NB4 (cell line): ENCODE data around the gene SLC39A2.

Experiments
- DNase-seq: peaks from one replicate; pipeline ENCODE4 v3.0.0; 2010; ENCODE audit warnings: low read depth
- H3K4me3 ChIP-seq: one replicate; pipeline ENCODE4 v1.5.1; 2011; ENCODE audit warnings: mild to moderate bottlenecking, low read depth, low read length, moderate library complexity
- MYC ChIP-seq: IDR thresholded peaks from 2 replicates; pipeline ENCODE4 v1.6.1; 2011; ENCODE audit warnings: low read depth, low read length
- POLR2A ChIP-seq: IDR thresholded peaks from 2 replicates; pipeline ENCODE4 v1.6.1; 2011; ENCODE audit warnings: mild to moderate bottlenecking; ENCODE audit not compliant: insufficient read length; ENCODE audit errors: extremely low read depth
- TF ChIP-seq, protein P1 (sequence below): IDR thresholded peaks from one replicate; pipeline ENCODE4 v1.5.1; 2012; ENCODE audit warnings: low read depth, low read length
- TF ChIP-seq, protein P2 (sequence below): IDR thresholded peaks from 2 replicates; pipeline ENCODE4 v1.6.1; 2011; ENCODE audit warnings: low read depth, low read length

The SLC39A2 gene

DNA sequence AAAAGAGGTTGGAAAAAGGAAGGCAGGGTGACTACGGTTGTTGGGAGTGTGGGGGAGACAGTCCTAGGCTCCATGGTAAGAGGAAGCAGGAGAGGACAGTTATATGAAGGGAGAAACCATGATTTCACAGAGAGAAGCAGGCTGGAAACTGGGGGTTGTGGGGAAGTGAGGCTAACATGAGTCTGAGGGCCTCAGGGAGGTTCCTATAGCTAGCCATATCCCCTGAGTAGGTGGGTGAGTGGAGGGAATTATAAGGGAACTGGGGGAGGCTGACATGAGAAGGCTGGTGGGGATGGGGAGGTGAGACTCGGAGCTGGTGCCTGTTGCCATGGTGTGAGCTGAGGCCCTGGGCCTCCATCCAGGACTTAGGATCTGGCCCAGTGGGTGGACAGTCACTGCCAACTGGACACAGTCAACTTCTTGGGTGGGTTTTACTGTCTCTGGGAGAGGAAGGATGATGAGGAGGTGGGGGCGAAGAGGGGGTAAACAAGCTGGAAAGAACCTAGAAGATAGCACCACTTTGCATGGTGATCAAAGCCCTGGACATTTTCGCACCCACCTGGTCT is 34.1 kb downstream of the SLC39A2 start:
- DNase-seq = no peak
- H3K4me3 ChIP-seq = no peak overlapping the region
- TF ChIP-seq, protein P1, sequence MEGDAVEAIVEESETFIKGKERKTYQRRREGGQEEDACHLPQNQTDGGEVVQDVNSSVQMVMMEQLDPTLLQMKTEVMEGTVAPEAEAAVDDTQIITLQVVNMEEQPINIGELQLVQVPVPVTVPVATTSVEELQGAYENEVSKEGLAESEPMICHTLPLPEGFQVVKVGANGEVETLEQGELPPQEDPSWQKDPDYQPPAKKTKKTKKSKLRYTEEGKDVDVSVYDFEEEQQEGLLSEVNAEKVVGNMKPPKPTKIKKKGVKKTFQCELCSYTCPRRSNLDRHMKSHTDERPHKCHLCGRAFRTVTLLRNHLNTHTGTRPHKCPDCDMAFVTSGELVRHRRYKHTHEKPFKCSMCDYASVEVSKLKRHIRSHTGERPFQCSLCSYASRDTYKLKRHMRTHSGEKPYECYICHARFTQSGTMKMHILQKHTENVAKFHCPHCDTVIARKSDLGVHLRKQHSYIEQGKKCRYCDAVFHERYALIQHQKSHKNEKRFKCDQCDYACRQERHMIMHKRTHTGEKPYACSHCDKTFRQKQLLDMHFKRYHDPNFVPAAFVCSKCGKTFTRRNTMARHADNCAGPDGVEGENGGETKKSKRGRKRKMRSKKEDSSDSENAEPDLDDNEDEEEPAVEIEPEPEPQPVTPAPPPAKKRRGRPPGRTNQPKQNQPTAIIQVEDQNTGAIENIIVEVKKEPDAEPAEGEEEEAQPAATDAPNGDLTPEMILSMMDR = no peak
- TF ChIP-seq MYC = no peak
- TF ChIP-seq POLR2A = no peak
- TF ChIP-seq, protein P2, sequence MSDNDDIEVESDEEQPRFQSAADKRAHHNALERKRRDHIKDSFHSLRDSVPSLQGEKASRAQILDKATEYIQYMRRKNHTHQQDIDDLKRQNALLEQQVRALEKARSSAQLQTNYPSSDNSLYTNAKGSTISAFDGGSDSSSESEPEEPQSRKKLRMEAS = no peak

DNA sequence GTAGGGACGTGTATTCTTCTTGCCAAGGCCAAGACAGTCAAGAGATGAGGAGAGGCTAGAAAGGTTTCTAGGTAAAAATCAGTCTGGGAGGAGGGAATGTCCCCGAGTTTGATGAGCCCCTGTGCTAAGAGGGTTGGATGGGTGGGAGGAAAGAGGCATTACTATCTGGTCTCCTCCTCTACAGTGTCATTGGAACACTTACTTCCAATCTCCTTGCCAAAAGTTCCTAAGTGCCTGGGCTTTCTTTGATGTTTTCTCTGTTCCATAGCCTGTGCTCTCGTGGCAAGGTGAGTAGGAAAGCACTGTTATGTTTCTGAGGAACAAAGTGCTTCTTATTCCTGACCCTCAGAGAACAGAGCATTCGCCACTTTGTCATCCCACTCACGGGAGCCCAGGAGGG is 35.6 kb downstream of the SLC39A2 start, which contains the start of gene RNASE13:
Gene RNASE13 (minus strand): TSS at position 101 of the 400 bp plus-strand sequence. CDS start 519 bp downstream, outside the sequence.
- no peak for DNase-seq
- no peak within 1 kb of the TSS for H3K4me3 ChIP-seq
- TF ChIP-seq, protein P1 = no peak
- TF ChIP-seq POLR2A = no peak
- TF ChIP-seq, protein P2 = no peak
- TF ChIP-seq MYC = no peak

DNA sequence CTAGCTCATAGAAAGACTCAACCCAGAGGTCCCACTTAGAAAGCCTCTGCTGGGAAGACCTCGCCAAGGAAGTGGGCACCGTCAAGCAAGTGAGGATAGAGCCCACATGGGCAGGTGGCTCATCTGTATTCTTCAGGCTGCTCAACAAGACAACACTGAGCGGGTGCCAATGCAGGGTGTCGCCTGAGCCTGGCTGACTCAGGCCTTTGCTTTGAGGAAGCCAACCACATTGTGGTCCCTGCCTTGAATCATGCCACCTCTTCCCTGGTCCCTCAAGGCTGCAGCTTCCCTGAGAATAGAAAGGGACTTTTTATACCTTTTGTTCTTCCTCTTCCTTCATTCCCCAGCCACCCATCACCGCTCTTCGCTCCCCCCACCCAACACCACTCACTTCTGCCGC is 37.7 kb downstream of the SLC39A2 start:
- TF ChIP-seq MYC (no peak), POLR2A (no peak)
- TF ChIP-seq, protein P2 = no peak
- TF ChIP-seq, protein P1 = no peak

DNA sequence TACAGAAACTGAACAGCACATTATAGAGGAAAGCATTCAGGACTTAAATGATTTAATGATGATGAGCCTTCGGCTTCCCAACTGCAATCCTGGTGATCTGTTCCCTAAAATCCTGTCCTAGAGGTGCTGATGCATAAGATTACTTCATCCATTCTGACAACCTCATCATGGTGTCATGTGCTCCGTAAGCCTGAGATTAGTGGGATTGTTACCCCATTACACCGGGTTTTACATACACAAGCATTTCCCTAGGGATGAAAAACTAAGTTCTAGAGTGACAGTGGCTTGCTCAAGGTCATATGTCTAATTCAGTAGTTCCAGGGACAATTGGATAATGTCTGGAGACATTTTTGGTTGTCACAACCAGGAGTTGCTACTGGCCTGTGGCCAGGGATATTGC is 38.1 kb downstream of the SLC39A2 start:
- H3K4me3 ChIP-seq = no peak overlapping the region
- no peak for DNase-seq
- no peak for TF ChIP-seq POLR2A
- TF ChIP-seq, protein P1 = no peak
- no peak for TF ChIP-seq MYC
- TF ChIP-seq, protein P2 = no peak

More for the DNA sequence above, 37.7 kb downstream of the SLC39A2 start:
- DNase-seq = no peak
- no peak overlapping the region for H3K4me3 ChIP-seq

DNA sequence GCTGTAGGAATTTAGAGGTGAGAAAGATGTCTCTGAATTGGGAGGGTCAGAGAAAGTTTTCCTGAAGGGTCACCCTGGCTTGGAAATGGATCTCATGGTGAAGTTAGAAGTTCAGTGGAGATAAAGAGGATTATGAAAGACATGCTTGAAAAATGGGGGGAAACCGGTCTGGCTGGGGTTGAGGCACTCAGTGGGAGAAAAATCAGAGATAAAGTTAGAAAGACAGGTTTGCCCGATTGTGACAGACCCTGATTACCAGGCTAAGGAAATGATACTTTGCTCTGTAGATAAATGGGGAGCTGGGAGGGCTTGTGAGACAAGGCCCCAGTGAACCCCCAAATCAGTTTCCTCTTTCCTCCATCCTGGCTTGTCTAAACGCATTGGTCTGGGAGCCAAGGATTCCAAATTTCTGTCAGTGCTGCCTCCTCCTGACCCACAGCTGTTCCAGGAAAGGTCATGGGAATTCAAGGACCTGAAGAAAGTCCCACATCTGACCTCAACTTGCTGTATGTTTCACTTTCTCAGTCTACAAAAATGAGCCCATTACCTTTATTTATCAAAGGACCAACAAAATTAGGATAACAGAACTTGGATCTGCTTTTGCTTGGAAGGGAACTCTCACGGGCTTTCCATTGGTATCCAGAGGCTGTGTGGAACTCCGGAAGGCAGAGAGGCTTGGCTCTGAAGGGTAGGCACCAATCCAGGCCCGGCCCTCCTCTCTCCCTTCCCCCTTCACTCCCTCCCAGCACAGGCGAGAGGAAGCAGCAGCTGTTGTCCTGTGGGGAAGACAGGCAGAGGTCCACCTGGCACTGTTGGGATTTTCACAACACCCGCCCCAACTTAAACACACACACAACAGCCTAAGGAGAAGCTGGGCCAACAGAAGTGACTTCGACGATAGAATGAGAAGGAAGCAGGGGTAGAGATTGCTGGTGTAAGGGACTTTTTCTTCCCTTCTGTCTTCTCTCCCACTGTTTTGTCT is 39.6 kb downstream of the SLC39A2 start:
- TF ChIP-seq POLR2A (no peak), MYC (no peak)
- TF ChIP-seq, protein P2 = no peak
- TF ChIP-seq, protein P1 = no peak
- no peak overlapping the region for H3K4me3 ChIP-seq
- no peak for DNase-seq
